Liver (tissue), 9 donors: ENCODE results near the gene NEK11. TPM values are rescaled to one million over a fixed set of nuclear protein-coding genes. Genes with fewer than 3 reads are reported as not detected.

Experiments
- DNase-seq: peaks from one replicate; pipeline ENCODE4 v3.0.0-alpha.2; 2017; ENCODE audit warnings: low spot score
- H3K27ac ChIP-seq, 2 donors: one replicate each; pipeline ENCODE4 v1.7.0; 2013; ENCODE audit warnings: inconsistent platforms in 2 of 2, low read length in 2 of 2, control low read depth in 1 of 2, low read depth in 1 of 2, mild to moderate bottlenecking in 1 of 2
- H3K27me3 ChIP-seq, 4 donors: one replicate each; pipeline versions ENCODE4 v1.6.1 to v1.7.0; 2013; ENCODE audit warnings: low read length in 3 of 4, inconsistent platforms in 1 of 4, mild to moderate bottlenecking in 1 of 4, moderate library complexity in 1 of 4; ENCODE audit not compliant: control insufficient read depth in 4 of 4, insufficient read depth in 4 of 4
- H3K36me3 ChIP-seq, 4 donors: one replicate each; pipeline versions ENCODE4 v1.6.1 to v1.7.0; 2013; ENCODE audit warnings: low read length in 3 of 4, mild to moderate bottlenecking in 3 of 4, low read depth in 1 of 4, moderate library complexity in 1 of 4; ENCODE audit not compliant: control insufficient read depth in 4 of 4, insufficient read depth in 3 of 4
- H3K4me1 ChIP-seq, 4 donors: one replicate each; pipeline versions ENCODE4 v1.6.1 to v1.7.0; 2013; ENCODE audit warnings: low read length in 3 of 4, mild to moderate bottlenecking in 3 of 4, moderate library complexity in 1 of 4; ENCODE audit not compliant: control insufficient read depth in 4 of 4, insufficient read depth in 4 of 4
- H3K4me3 ChIP-seq, 3 donors: one replicate each; pipeline versions ENCODE4 v1.6.1 to v1.7.0; 2013; ENCODE audit warnings: low read length in 3 of 3, control low read depth in 1 of 3, low read depth in 1 of 3, mild to moderate bottlenecking in 1 of 3
- H3K9ac ChIP-seq, 2 donors: one replicate each; pipeline ENCODE4 v1.7.0; 2013; ENCODE audit warnings: low read length in 2 of 2, mild to moderate bottlenecking in 2 of 2, moderate library complexity in 2 of 2, control low read depth in 1 of 2, low read depth in 1 of 2
- H3K9me3 ChIP-seq, 4 donors: one replicate each; pipeline versions ENCODE4 v1.6.1 to v1.7.0; 2013; ENCODE audit warnings: low read length in 3 of 4; ENCODE audit not compliant: control insufficient read depth in 4 of 4
- ATF3 ChIP-seq: IDR thresholded peaks from 2 replicates; pipeline ENCODE4 v1.6.1; 2016; ENCODE audit warnings: antibody characterized with exemption
- CTCF ChIP-seq: fragments of 150-350 bp; IDR thresholded peaks from 2 replicates; pipeline ENCODE4 v1.5.1; 2017; ENCODE audit warnings: improper control_type of control experiment, low read depth, low read length; ENCODE audit not compliant: missing input control
- EGR1 ChIP-seq, 2 donors: IDR thresholded peaks; 2 replicates each; pipeline ENCODE4 v1.6.1; 2016 to 2018; ENCODE audit warnings: antibody characterized with exemption in 2 of 2, low read depth in 2 of 2
- FOXA1 ChIP-seq: IDR thresholded peaks from 2 replicates; pipeline ENCODE4 v1.6.1; 2016; ENCODE audit warnings: antibody characterized with exemption
- FOXA2 ChIP-seq: IDR thresholded peaks from 2 replicates; pipeline ENCODE4 v1.6.1; 2016; ENCODE audit warnings: antibody characterized with exemption
- GABPA ChIP-seq, 2 donors: IDR thresholded peaks in 1 of 2; conservative IDR thresholded peaks in 1 of 2; 2 replicates each; pipeline ENCODE4 v1.6.1; 2016; ENCODE audit warnings: antibody characterized with exemption in 2 of 2, mild to moderate bottlenecking in 1 of 2, moderate library complexity in 1 of 2
- HNF4A ChIP-seq, 2 donors: conservative IDR thresholded peaks; 2 replicates each; pipeline ENCODE4 v1.6.1; 2016; ENCODE audit warnings: antibody characterized with exemption in 2 of 2, mild to moderate bottlenecking in 2 of 2
- HNF4G ChIP-seq: IDR thresholded peaks from 2 replicates; pipeline ENCODE4 v1.6.1; 2016; ENCODE audit warnings: antibody characterized with exemption
- JUND ChIP-seq, 2 donors: IDR thresholded peaks; 2 replicates each; pipeline ENCODE4 v1.6.1; 2016; ENCODE audit warnings: antibody characterized with exemption in 2 of 2
- NR2F2 ChIP-seq: IDR thresholded peaks from 2 replicates; pipeline ENCODE4 v1.6.1; 2016; ENCODE audit warnings: antibody characterized with exemption
- RAD21 ChIP-seq, 2 donors: IDR thresholded peaks; 2 replicates each; pipeline ENCODE4 v1.6.1; 2016; ENCODE audit warnings: antibody characterized with exemption in 2 of 2, mild to moderate bottlenecking in 2 of 2
- REST ChIP-seq: IDR thresholded peaks from 2 replicates; pipeline ENCODE4 v1.6.1; 2016; ENCODE audit warnings: antibody characterized with exemption, mild to moderate bottlenecking
- RXRA ChIP-seq, 2 donors: IDR thresholded peaks; 2 replicates each; pipeline ENCODE4 v1.6.1; 2017 to 2018; ENCODE audit warnings: antibody characterized with exemption in 2 of 2, mild to moderate bottlenecking in 1 of 2
- SP1 ChIP-seq: IDR thresholded peaks from 2 replicates; pipeline ENCODE4 v1.6.1; 2018; ENCODE audit warnings: antibody characterized with exemption, mild to moderate bottlenecking
- TAF1 ChIP-seq: conservative IDR thresholded peaks from 2 replicates; pipeline ENCODE4 v1.6.1; 2016; ENCODE audit warnings: antibody characterized with exemption, mild to moderate bottlenecking
- YY1 ChIP-seq: IDR thresholded peaks from 2 replicates; pipeline ENCODE4 v1.6.1; 2016; ENCODE audit warnings: antibody characterized with exemption, mild to moderate bottlenecking
- ZBTB33 ChIP-seq: IDR thresholded peaks from 2 replicates; pipeline ENCODE4 v1.6.1; 2016; ENCODE audit warnings: antibody characterized with exemption
- WGBS: extraction: QIAGEN DNeasy Blood & Tissue Kit; methylation state at CpG from one replicate; pipeline ENCODE4 v1.1.7; 2013; 5-methylcytosine and 5-hydroxymethylcytosine counted together
- polyA plus RNA-seq, 2 donors: library from polyadenylated mRNA; stranded (reverse) in 1 of 2; unstranded in 1 of 2; fragments of 200-250 nt in 1 of 2; fragments of >200 nt in 1 of 2; fragmentation: Nextera tagmentation in 1 of 2; extraction: Ambion mirVana in 1 of 2; gene quantifications; one replicate each; pipeline versions ENCODE4 v1.2.1 to v1.2.3, GENCODE V29; 2013 to 2015
- total RNA-seq, 2 donors: library from RNA; depleted of rRNA; stranded (reverse); fragments of >200 nt; gene quantifications; one replicate each; pipeline ENCODE4 v1.2.3, GENCODE V29; 2014
- TF ChIP-seq, protein P1 (sequence below): IDR thresholded peaks from 2 replicates; pipeline ENCODE4 v1.6.1; 2016; ENCODE audit warnings: antibody characterized with exemption
- donor health status: healthy.
- donor health status: healthy.
- donor health status: healthy.
- donor health status: healthy.
- donor health status: healthy.

The NEK11 gene
- total and polyA plus RNA-seq, 4 donors = 0.35 to 0.92 (median 0.69) TPM

DNA sequence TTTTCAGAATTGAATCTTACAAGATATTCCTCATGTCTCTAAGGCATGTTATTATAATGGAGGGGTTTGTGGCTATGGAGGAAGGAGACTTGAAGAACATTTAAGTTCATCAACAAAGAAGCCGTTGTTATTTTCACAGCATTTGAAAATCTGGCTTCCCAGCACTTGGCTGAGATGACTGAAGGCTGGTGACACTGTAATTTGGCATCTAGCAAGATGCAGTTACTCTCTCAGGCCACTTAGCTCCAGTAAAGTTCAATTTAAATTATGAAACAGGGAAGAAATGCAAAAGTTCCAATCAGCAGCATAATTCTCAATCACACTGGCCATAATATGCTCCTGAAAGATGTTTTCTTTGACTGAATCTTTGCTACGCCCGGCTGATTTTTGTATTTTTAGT is 215.5 kb downstream of the NEK11 start:
- H3K9me3 ChIP-seq = peaks cover 0 to 3% (median 0%) of the 10 kb centered on the region in 4 donors
- H3K27me3 ChIP-seq = no peaks in the 10 kb centered on the region
- H3K9ac ChIP-seq = no peak overlapping the region
- H3K27ac ChIP-seq = no peak overlapping the region
- H3K4me1 ChIP-seq = no peaks in the 10 kb centered on the region
- TF ChIP-seq ZBTB33 (no peak), REST (no peak), HNF4A (conservative IDR thresholded peaks at IDR 0.05) (no peak)
- TF ChIP-seq, protein P1, sequence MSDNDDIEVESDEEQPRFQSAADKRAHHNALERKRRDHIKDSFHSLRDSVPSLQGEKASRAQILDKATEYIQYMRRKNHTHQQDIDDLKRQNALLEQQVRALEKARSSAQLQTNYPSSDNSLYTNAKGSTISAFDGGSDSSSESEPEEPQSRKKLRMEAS = no peak
- H3K36me3 ChIP-seq = no peaks in the 10 kb centered on the region
- DNase-seq = no peak
- WGBS = 81% methylated on average over 3 of the region's 3 CpGs
- H3K4me3 ChIP-seq = no peak overlapping the region

- no peak overlapping the region for H3K27ac ChIP-seq
- no peak for DNase-seq
- peaks cover 0 to 3% (median under 1%) of the 10 kb centered on the region in 4 donors for H3K9me3 ChIP-seq
- H3K27me3 ChIP-seq = no peaks in the 10 kb centered on the region
- H3K9ac ChIP-seq = no peak overlapping the region
- TF ChIP-seq ZBTB33 = no peak
- no peak for TF ChIP-seq SP1
- TF ChIP-seq REST = no peak
- TF ChIP-seq, protein P1 = no peak
- no peak for TF ChIP-seq RAD21 (IDR thresholded peaks at IDR 0.05)
- no peak for TF ChIP-seq TAF1
- no peak for TF ChIP-seq GABPA (IDR thresholded peaks at IDR 0.05 in 1 of 2, conservative IDR thresholded peaks at IDR 0.05 in 1 of 2)
- no peak for TF ChIP-seq CTCF
- TF ChIP-seq EGR1 (IDR thresholded peaks at IDR 0.05; ENCODE audit: low read depth in 2 of 2) = no peak
- TF ChIP-seq RXRA (IDR thresholded peaks at IDR 0.05) = no peak
- no peak for TF ChIP-seq FOXA2
- no peak for TF ChIP-seq FOXA1
- no peak for TF ChIP-seq HNF4A (conservative IDR thresholded peaks at IDR 0.05)
- TF ChIP-seq YY1 = no peak
- no peak for TF ChIP-seq NR2F2
- TF ChIP-seq JUND (IDR thresholded peaks at IDR 0.05) = no peak
- TF ChIP-seq ATF3 = no peak
- TF ChIP-seq HNF4G = no peak
- no peaks in the 10 kb centered on the region for H3K4me1 ChIP-seq
- WGBS = 88% methylated on average over 2 of the region's 2 CpGs
- H3K4me3 ChIP-seq = no peak overlapping the region
- H3K36me3 ChIP-seq = no peaks in the 10 kb centered on the region
These were observed 223.8 kb downstream of the NEK11 start for GRCh38 chr3:131250466-131250865.
